Fibroblast of the conjunctiva (primary cell): ENCODE results near the gene ADGRV1.
"Not testable (repeated sequence)": the region's sequence is repeated elsewhere in the genome, so short reads cannot be mapped to it uniquely, and the experiment has no call there.

Experiments
- DNase-seq: peaks from one replicate; pipeline ENCODE4 v3.0.0-alpha.2; 2010; ENCODE audit warnings: low read depth

ADGRV1 gene

DNA sequence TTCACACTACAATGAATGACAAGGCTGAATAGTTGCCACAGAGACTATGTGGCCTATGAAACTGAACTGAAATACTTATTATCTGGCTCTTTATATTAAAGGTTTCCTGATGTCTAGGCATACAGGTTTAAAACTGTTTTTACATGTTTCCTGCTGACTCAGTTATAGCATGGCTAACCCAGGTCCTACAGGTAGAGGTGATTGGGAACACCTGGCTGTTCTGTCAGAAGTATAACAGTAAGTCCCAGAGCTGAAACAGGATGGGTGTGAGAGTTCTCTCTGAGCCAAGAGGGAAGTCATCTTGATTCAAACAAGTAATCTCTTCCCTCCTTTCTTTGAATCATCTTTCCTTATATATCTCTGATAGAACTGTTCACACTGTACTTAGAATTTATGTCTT is 4.9 kb upstream of the ADGRV1 start:
- DNase-seq: no peak

GRCh38 chr5:90554358-90555006 is 4.1 kb upstream of the ADGRV1 start:
- DNase-seq: no peak

GRCh38 chr5:90555666-90556065 is 2.9 kb upstream of the ADGRV1 start:
- no peak for DNase-seq

- DNase-seq: no peak
These were observed 1.2 kb upstream of the ADGRV1 start for GRCh38 chr5:90557391-90557790.

DNA sequence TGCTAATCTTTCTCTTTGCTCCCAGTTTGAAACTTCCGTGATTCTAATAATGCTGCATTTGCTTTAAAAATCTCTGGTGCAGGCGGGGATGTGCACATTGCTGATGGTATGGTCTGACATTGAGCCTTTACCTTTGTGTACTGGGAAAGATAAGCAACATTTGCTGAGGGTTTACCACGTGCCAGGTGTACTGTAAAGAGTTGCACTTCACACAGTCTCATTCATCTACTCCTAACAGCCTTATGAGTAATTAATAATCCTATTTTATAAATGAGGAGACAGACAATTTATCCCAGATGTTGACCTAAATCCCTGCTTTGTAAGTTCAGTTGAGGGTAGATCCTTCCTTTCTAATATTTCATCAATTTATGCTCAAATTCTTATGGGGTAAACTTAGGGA is 726 bp upstream of the ADGRV1 start:
- DNase-seq: no peak

GRCh38 chr5:90560771-90561170 is 2.2 kb downstream of the ADGRV1 start:
- no peak for DNase-seq

DNA sequence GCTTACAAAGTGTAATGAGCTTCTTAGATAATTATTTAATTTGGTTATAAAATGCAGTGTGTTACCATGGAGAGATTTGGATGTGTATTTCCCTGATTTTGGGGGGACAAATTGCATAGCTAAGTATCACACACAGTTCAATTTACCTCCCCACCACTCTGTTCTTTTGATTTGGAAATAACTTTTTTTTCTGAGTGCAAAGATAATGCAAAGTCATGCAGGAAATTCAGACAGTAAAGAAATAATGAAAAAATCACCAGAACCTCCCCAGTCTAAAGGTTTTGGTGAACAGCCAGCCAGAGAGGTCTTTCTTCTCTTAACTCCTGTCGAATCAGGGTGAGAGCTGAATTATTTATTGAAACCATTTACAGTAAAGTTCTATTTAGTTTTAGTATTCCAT is 3.2 kb downstream of the ADGRV1 start:
- DNase-seq: no peak

GRCh38 chr5:90562341-90562740 is 3.7 kb downstream of the ADGRV1 start:
- DNase-seq: no peak

GRCh38 chr5:90563108-90563507 is 4.5 kb downstream of the ADGRV1 start:
- DNase-seq: no peak

DNA sequence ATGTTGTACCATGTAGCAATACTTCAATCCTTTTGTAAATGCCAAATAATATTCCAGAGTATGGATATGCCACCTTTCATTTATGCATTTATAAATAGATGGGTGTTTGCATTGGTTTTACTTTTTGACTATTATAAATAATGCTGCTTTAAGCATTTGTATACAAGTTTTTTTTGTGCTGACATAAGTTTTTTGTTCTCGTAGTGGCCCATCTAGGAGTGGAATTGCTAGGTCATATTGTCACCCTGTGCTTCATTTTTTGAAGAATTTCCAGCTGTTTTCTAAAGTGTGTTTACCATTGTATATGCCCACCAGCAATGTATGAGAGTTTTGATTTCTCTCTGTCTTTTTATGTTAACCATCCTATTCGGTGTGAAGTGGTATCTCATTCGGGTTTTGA is 6.9 kb downstream of the ADGRV1 start:
- DNase-seq: no peak

GRCh38 chr5:90569084-90569483 is 10.5 kb downstream of the ADGRV1 start:
- DNase-seq: no peak

DNA sequence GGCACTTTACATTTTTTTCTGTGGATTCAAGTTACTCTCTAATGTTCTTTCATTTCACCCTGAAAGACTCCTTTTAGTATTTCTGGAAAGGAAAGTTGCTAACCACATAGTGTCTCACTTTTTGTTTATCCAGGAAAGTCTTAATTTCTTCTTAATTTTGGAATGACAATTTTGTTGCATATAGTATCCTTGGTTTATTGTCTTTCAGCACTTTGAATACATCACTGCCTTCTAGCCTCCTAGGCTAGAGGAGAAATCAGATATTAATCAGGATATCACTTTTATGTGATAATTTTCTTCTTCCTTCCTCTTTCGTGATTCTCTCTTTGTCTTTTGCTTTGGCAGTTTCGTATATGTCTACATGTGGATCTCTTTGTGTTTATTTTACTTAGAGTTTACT is 11.4 kb downstream of the ADGRV1 start:
- no peak for DNase-seq

DNA sequence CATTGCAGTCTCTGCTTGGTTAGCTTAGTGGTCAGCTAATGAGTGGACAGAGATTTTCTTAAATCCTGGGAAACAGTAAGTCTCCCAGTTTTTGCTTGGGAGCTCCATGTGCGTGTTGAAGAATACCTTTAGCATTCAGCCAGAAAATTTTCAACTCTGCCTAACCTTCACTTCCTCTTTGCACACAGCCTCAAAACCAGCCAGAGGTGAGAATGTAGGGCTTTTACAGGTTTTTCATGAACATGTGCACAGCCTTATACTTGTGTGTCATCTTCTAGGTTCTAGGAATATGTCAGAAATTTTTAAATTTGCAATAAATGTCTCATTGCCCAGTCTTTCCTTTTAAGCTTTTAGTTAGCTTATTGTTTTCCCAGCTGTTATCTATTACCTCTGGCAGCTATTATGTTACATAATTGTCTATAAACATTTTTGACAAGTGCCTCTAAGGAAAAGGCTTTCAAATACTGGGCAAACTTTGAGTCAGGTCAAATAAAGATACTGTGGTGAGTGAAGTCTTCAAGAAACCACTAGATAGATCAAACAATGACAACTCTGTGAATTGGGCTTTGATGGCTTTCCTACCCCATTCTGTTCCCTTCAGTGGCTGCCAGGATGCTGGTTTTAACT is 12.7 kb downstream of the ADGRV1 start:
- DNase-seq: no peak

DNA sequence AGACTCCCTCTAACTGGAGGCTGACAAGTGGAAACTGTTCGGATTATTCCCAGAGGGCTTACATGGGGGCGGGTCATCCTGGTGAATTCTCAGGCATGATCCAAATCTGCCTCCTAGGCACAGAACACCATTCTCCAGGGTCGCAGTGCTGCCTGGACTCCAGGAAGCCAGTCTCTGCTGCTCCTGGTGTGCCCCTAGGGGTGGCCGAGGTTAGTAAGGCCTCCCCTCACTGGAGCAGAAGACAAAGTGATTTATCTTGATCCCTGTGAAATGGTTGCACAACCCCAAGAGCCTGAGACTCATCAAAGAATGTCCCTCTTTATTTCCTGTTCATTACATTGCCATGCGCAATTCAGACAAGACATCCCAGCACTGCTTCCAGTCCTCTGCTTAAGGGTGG is 17.1 kb downstream of the ADGRV1 start:
- DNase-seq: no peak

DNA sequence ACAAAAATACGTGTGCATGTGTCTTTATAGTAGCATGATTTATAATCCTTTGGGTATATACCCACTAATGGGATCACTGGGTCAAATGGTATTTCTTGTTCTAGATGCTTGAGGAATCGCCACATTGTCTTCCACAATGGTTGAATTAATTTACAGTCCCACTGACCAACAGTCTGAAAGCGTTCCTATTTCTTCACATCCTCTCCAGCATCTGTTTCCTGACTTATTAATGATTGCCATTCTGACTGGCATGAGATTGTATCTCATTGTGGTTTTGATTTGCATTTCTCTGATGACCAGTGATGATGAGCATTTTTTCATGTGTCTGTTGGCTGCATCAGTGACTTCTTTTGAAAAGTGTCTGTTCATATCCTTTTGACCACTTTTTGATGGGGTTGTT is 18.0 kb downstream of the ADGRV1 start:
- DNase-seq: not testable (repeated sequence)

- DNase-seq: not testable (repeated sequence)
These were observed 21.3 kb downstream of the ADGRV1 start for GRCh38 chr5:90579905-90580304.

DNA sequence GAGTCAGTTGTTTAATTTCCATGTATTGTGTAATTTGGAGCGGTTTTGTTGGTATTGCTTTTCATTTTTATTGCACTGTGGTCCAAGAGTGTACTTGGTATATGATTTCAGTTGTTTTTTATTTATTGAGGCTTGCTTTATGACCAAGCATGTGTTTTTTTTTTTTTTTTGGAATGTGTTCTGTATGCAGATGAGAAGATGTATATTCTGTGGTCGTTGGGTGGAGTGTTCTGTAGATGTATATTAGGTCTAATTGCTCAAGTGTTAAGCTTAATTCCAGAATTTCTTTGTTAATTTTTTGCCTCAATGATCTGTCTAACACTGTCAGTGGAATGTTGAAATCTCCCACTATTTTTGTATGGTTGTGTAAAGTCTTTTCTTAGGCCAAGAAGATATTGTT is 23.4 kb downstream of the ADGRV1 start:
- DNase-seq: no peak

GRCh38 chr5:90585337-90585986 is 26.9 kb downstream of the ADGRV1 start:
- DNase-seq: no peak

DNA sequence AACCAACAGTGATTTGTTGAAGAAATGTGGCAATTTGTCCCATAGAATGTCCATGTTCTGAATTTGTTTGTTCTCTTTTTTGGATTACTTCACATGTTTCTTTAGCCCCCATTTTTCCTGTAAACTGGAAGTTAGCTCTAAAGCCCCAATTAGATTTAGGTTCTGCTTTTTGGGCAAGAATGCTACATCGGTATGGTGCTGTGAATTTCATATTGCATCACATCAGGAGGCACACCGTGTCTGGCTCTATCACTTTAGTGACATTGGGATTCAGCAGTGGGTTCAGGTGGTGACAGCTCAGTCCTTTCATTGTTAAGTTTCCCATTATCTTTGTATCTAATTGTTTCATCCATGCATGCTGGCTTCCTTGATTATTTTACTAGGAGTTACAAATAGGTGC is 27.9 kb downstream of the ADGRV1 start:
- DNase-seq: no peak

DNA sequence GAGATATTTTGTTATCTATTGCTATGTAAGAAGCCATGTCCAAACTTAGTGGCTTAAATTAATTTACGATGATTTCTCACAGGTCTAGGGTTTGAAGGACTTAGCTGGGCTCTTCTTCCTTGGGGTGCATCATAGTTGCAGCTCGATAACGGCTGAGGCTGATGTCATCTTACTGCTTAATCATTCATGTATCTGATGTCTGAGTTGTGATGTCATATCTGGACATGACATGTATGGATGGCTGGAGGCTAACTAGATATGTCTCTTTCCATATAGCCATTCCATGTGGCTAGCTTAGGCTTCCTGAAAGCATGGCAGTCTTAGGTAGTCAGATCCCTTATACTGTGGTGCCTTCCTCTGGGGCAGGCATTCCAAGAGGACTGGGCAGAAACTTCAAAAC is 31.6 kb downstream of the ADGRV1 start:
- no peak for DNase-seq

GRCh38 chr5:90593083-90593482 is 34.5 kb downstream of the ADGRV1 start:
- DNase-seq: not testable (repeated sequence)

- DNase-seq: not testable (repeated sequence)
These were observed 37.2 kb downstream of the ADGRV1 start for GRCh38 chr5:90595766-90596165.

DNA sequence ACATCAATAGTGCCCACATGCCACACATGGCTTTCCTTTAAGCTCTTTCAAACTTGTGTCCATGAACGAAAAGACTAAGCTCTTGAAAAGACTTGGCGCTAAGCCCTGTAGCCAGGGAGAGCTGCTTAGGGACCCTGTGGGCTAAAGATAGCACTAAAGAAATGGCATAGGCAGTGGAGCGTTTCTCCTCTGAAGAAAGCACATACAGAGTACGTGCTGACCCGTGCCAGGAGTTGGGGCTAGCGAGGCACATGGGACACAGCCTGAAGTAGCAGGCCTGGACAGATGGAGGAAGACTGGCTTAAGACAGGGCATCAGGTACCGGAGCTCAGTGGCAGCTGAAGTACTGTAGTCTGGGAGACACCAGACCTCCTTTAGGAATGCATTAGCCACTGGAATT is 39.7 kb downstream of the ADGRV1 start:
- no peak for DNase-seq

DNA sequence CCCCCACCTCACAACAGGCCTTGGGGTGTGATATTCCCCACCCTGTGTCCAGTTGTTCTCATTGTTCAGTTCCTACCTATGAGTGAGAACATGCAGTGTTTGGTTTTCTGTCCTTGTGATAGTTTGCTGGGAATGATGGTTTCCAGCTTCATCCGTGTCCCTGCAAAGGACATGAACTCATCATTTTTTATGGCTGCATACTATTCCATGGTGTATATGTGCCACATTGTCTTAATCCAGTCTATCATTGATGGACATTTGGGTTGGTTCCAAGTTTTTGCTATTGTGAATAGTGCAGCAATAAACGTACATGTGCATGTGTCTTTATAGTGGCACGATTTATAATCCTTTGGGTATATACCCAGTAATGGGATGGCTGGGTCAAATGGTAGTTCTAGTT is 41.7 kb downstream of the ADGRV1 start:
- DNase-seq: not testable (repeated sequence)
